GM23248 (cell line): Measurements from ENCODE around the gene TRIM26.

Source experiments
- EZH2 ChIP-seq: fragments of 200-600 bp; sonication (generic); IDR thresholded peaks from 2 replicates; pipeline ENCODE4 v1.6.1; 2018; ENCODE audit warnings: antibody characterized with exemption, mild to moderate bottlenecking; ENCODE audit not compliant: insufficient read depth, poor library complexity, severe bottlenecking
- EZH2phosphoT487 ChIP-seq: fragments of 200-600 bp; sonication (generic); IDR thresholded peaks from 2 replicates; pipeline ENCODE4 v1.6.1; 2018; ENCODE audit warnings: antibody characterized with exemption, moderate library complexity, mild to moderate bottlenecking, low read depth; ENCODE audit not compliant: insufficient read depth

GRCh38 chr6:30135147-30135546 lies 78.1 kb downstream of the TRIM26 start:
- TF ChIP-seq EZH2, result no peak
- TF ChIP-seq EZH2phosphoT487, result no peak
